22Rv1 (cell line): ENCODE results near the gene RASSF7.

Source experiments
- CTCF ChIP-seq: fragments of 450-650 bp; IDR thresholded peaks from 2 replicates; pipeline ENCODE4 v1.5.1; 2017; ENCODE audit warnings: mild to moderate bottlenecking
- ZFX ChIP-seq: fragments of 450-650 bp; IDR thresholded peaks from 2 replicates; pipeline ENCODE4 v1.6.1; 2017; ENCODE audit warnings: antibody characterized with exemption, borderline replicate concordance

GRCh38 chr11:586376-587316 lies 25.9 kb downstream of the RASSF7 start:
- TF ChIP-seq CTCF (no peak), ZFX (no peak)
